ENCODE measurements around the gene C1orf52. TPM values are rescaled to one million over a fixed set of nuclear protein-coding genes. Genes with fewer than 3 reads are reported as not detected.

The C1orf52 gene
- total and polyA plus RNA-seq, 9 of the 15 experiments (the other 6 are each of a cell fraction or from before 2014, with no cell fraction given), result 17.0 to 38.5 (median 33.0) TPM

- BruUV-seq (replicated peaks), result no TSS peak
- peak; percentile 96 for FAIRE-seq
- Histone ChIP-seq H3K4me3 (no peak overlapping the region), H3K9ac (ENCODE audit: insufficient read depth in 1 of 2, low read depth in 2 of 2, low read length in 2 of 2) (no peak overlapping the region), H3K27ac (ENCODE audit: extremely low read depth, low read depth, low read length) (peak overlapping the region; percentile 15), H3K4me2 (ENCODE audit: insufficient read depth, low read length) (peak overlapping the region; percentile 6; the same call in 1 of the 2 replicates), H3K36me3 (ENCODE audit: control insufficient read depth, insufficient read depth, low read length) (no peaks in the 10 kb centered on the region), H3K4me1 (replicated peaks in 1 of 2; ENCODE audit: control insufficient read depth in 2 of 2, insufficient read depth in 2 of 2, low read length in 2 of 2) (peaks cover 23 to 45% of the 10 kb centered on the region in 2 experiments), H4K20me1 (replicated peaks; ENCODE audit: control insufficient read depth, insufficient read depth, low read length) (no peaks in the 10 kb centered on the region), H3K9me1 (ENCODE audit: control insufficient read depth, insufficient read depth, low read length) (no peaks in the 10 kb centered on the region), H3K27me3 (ENCODE audit: control insufficient read depth in 2 of 2, insufficient read depth in 2 of 2, low read length in 2 of 2) (no peaks in the 10 kb centered on the region), H2AFZ (ENCODE audit: low read depth, low read length) (no peak overlapping the region), H3K9me3 (replicated peaks; ENCODE audit: control insufficient read depth, insufficient read depth, low read depth, low read length) (no peaks in the 10 kb centered on the region), H3K79me2 (ENCODE audit: control insufficient read depth, insufficient read depth, low read length) (no peaks in the 10 kb centered on the region)
- in situ Hi-C loops (cut with MboI) (no loop called here), intact Hi-C loops (cut with micrococcal nuclease) (loop anchor here (1.0 kb wide), 1 partner anchor 24 kb away; the partner anchor contains the start of gene SYDE2)
- ChIA-PET POLR2A (interaction anchor here (0.8 to 3.0 kb wide), 13 partner anchors 8 to 1763 kb away, joined by 3 to 14 read pairs (median 4); partner anchors contain the start of gene SYDE2), CTCF (ENCODE audit: low intra/inter-chr PET ratio) (interaction anchor here (0.6 kb wide), 1 partner anchor 34 kb away, joined by 3 read pairs; no protein-coding TSS in a partner anchor)
- peak; percentile 76 to 93 (median 84) for DNase-seq (ENCODE audit: extremely low read depth in 1 of 4, low spot score in 3 of 4)
- WGBS (ENCODE audit: insufficient coverage, low coverage, missing lambda C conversion rate), result 2% methylated on average over 3 of the region's 3 CpGs
- peak; percentile 89 for ATAC-seq
- TF ChIP-seq TAF1 (IDR thresholded peaks at IDR 0.05; ENCODE audit: control insufficient read depth, extremely low read depth, insufficient read depth, low read length, severe bottlenecking) (peak; percentile 39), WHSC1 (IDR thresholded peaks at IDR 0.05; ENCODE audit: low read length) (no peak), MAFK (IDR thresholded peaks at IDR 0.05; ENCODE audit: low read length) (no peak), HLTF (IDR thresholded peaks at IDR 0.05) (0 out of 2 replicates have a peak, but pooled peaks have one; percentile 49), HES1 (IDR thresholded peaks at IDR 0.05; ENCODE audit: low read depth) (peak; percentile 92), TOE1 (IDR thresholded peaks at IDR 0.05; ENCODE audit: borderline replicate concordance) (peak; percentile 57; the same call in 1 of the 2 replicates), TOE1 (CRISPR knock-in tag; IDR thresholded peaks at IDR 0.05; ENCODE audit: borderline replicate concordance, low read depth) (no peak), ZFP36 (IDR thresholded peaks at IDR 0.05; ENCODE audit: low read depth, low read length, partially characterized antibody) (peak; percentile 25), IFI16 (CRISPR knock-in tag; IDR thresholded peaks at IDR 0.05) (no peak), GMEB1 (CRISPR knock-in tag; IDR thresholded peaks at IDR 0.05) (no peak), ZNF212 (CRISPR knock-in tag; IDR thresholded peaks at IDR 0.05) (no peak), EP400 (IDR thresholded peaks at IDR 0.05) (no peak; the same call in none of the 2 replicates), PHF21A (IDR thresholded peaks at IDR 0.05; ENCODE audit: borderline replicate concordance, low read depth) (no peak), ZNF518B (CRISPR knock-in tag; IDR thresholded peaks at IDR 0.05) (no peak)
Observed at GRCh38 chr1:85224734-85225623, 34.5 kb downstream of the C1orf52 start.
